Stimulated activated CD8-positive, alpha-beta memory T cell treated with anti-CD3 and anti-CD28 coated beads, Interleukin-4, amount 100 ng/mL, for 4 hours (primary cell): Measurements from ENCODE around the gene CCNY.

Experiments
- DNase-seq, 2 donors: peaks; one replicate each; pipeline ENCODE4 v3.0.0-alpha.2; 2020; ENCODE audit warnings: low read depth in 2 of 2, low spot score in 1 of 2

Gene CCNY

GRCh38 chr10:35448687-35449662, 112.7 kb downstream of the CCNY start:
- no peak for DNase-seq

- no peak for DNase-seq
Measured at GRCh38 chr10:35449944-35450343, 113.6 kb downstream of the CCNY start.

GRCh38 chr10:35451151-35452016, 115.1 kb downstream of the CCNY start:
- DNase-seq: no peak

GRCh38 chr10:35452171-35452570, 115.9 kb downstream of the CCNY start:
- DNase-seq: no peak

GRCh38 chr10:35452847-35453246, 116.5 kb downstream of the CCNY start:
- no peak for DNase-seq

- DNase-seq: no peak
Measured at GRCh38 chr10:35453855-35454532, 117.7 kb downstream of the CCNY start.

GRCh38 chr10:35456153-35456720, 119.9 kb downstream of the CCNY start:
- DNase-seq: no peak

- no peak for DNase-seq
Measured at GRCh38 chr10:35456784-35457183, 120.5 kb downstream of the CCNY start.

GRCh38 chr10:35458500-35459448, 122.5 kb downstream of the CCNY start:
- DNase-seq: no peak

- DNase-seq: no peak
Measured at GRCh38 chr10:35459449-35459847, 123.1 kb downstream of the CCNY start.

GRCh38 chr10:35460852-35461460, 124.6 kb downstream of the CCNY start:
- no peak for DNase-seq

- no peak for DNase-seq
Measured at GRCh38 chr10:35462491-35462934, 126.2 kb downstream of the CCNY start.

- no peak for DNase-seq
Measured at GRCh38 chr10:35463105-35463867, 127.0 kb downstream of the CCNY start.

GRCh38 chr10:35463878-35464277, 127.6 kb downstream of the CCNY start:
- no peak for DNase-seq

- no peak for DNase-seq
Measured at GRCh38 chr10:35464825-35465456, 128.6 kb downstream of the CCNY start.

GRCh38 chr10:35465673-35466072, 129.4 kb downstream of the CCNY start:
- DNase-seq: no peak

- no peak for DNase-seq
Measured at GRCh38 chr10:35466170-35466569, 129.9 kb downstream of the CCNY start.

- no peak for DNase-seq
Measured at GRCh38 chr10:35466661-35467060, 130.4 kb downstream of the CCNY start.
